HepG2 (cell line): ENCODE measurements around the gene NECAB2. TPM values are rescaled to one million over a fixed set of nuclear protein-coding genes. Genes with fewer than 3 reads are reported as not detected.

Source experiments
- AGO2 ChIP-seq: fragments of 200-400 bp; formaldehyde crosslinking; optimal IDR thresholded peaks from 2 replicates; pipeline ENCODE3; 2017; ENCODE audit warnings: mild to moderate bottlenecking, low read depth, low read length, moderate library complexity
- AHDC1 ChIP-seq: sonication (generic); formaldehyde crosslinking; IDR thresholded peaks from 2 replicates; pipeline ENCODE4 v1.5.1; 2020; ENCODE audit warnings: mild to moderate bottlenecking, missing genetic modification reagents, borderline replicate concordance
- FOSL2 ChIP-seq: sonication (generic); formaldehyde crosslinking; IDR thresholded peaks from 2 replicates; pipeline ENCODE4 v1.4.0; 2020; ENCODE audit warnings: missing genetic modification reagents
- HNF4G ChIP-seq, 2 experiments: sonication (generic) in 1 of 2; formaldehyde crosslinking in 1 of 2; IDR thresholded peaks; 2 replicates each; pipeline versions ENCODE4 v1.4.0 to v1.6.1; 2011 to 2020; ENCODE audit warnings: borderline replicate concordance in 2 of 2, low read depth in 2 of 2, mild to moderate bottlenecking in 2 of 2, low read length in 1 of 2, missing genetic modification reagents in 1 of 2, moderate library complexity in 1 of 2
- JUN ChIP-seq: sonication (generic); formaldehyde crosslinking; IDR thresholded peaks from 2 replicates; pipeline ENCODE4 v1.4.0; 2020; ENCODE audit warnings: mild to moderate bottlenecking, missing genetic modification reagents
- MLX ChIP-seq: IDR thresholded peaks from 2 replicates; pipeline ENCODE4 v1.6.1; 2016
- RXRB ChIP-seq: IDR thresholded peaks from 2 replicates; pipeline ENCODE4 v1.6.1; 2016; ENCODE audit warnings: borderline replicate concordance, missing genetic modification reagents, missing compliant biosample characterization
- SAP130 ChIP-seq: IDR thresholded peaks from 2 replicates; pipeline ENCODE4 v1.6.1; 2016; ENCODE audit warnings: low read depth
- SOX13 ChIP-seq, 3 experiments: fragments of 450-650 bp in 1 of 3; sonication (generic) in 1 of 3; formaldehyde crosslinking in 1 of 3; IDR thresholded peaks in 2 of 3; conservative IDR thresholded peaks in 1 of 3; 2 replicates each; pipeline versions ENCODE4 v1.5.0 to v1.6.1; 2016 to 2020; ENCODE audit warnings: antibody characterized with exemption in 1 of 3, mild to moderate bottlenecking in 1 of 3, missing compliant biosample characterization in 1 of 3, missing genetic modification reagents in 1 of 3, moderate library complexity in 1 of 3
- ZFP91 ChIP-seq: sonication (generic); formaldehyde crosslinking; IDR thresholded peaks from 2 replicates; pipeline ENCODE4 v1.9.0; 2022; ENCODE audit warnings: missing genetic modification reagents, mild to moderate bottlenecking, borderline replicate concordance
- polyA plus RNA-seq, 8 experiments: library from polyadenylated mRNA; depleted of rRNA in 3 of 8; stranded (reverse) in 7 of 8; unstranded in 1 of 8; fragments of >200 nt; fragmentation: Illumina TruSeq in 4 of 8; extraction: Trizol in 4 of 8; gene quantifications; 2 replicates each; pipeline versions ENCODE4 v1.2.1 to v1.2.3, GENCODE V29; 2011 to 2016; ENCODE audit warnings: low read depth in 4 of 8, missing spikeins in 1 of 8, mixed read lengths in 1 of 8; ENCODE audit not compliant: insufficient read depth in 1 of 8
- total RNA-seq, 5 experiments: library from RNA; depleted of rRNA; stranded (reverse); fragments of >200 nt; fragmentation: Illumina TruSeq; extraction: Trizol; gene quantifications; 2 replicates each; pipeline ENCODE4 v1.2.3, GENCODE V29; 2016; ENCODE audit warnings: low read depth in 1 of 5
- TF ChIP-seq, protein P1 (sequence below): sonication (generic); formaldehyde crosslinking; IDR thresholded peaks from 2 replicates; pipeline ENCODE4 v1.8.0; 2022; ENCODE audit warnings: mild to moderate bottlenecking, missing genetic modification reagents
- TF ChIP-seq, protein P2 (sequence below): sonication (generic); formaldehyde crosslinking; IDR thresholded peaks from 2 replicates; pipeline ENCODE4 v1.4.0; 2020; ENCODE audit warnings: low read depth, mild to moderate bottlenecking, missing genetic modification reagents
- TF ChIP-seq, protein P3 (sequence below): sonication (generic); formaldehyde crosslinking; IDR thresholded peaks from 2 replicates; pipeline ENCODE4 v1.4.0; 2020; ENCODE audit warnings: missing genetic modification reagents, mild to moderate bottlenecking, borderline replicate concordance
- TF ChIP-seq, protein P4 (sequence below): sonication (generic); IDR thresholded peaks from 2 replicates; pipeline ENCODE4 v1.6.1; 2016; ENCODE audit warnings: low read depth, borderline replicate concordance

Gene NECAB2
- total and polyA plus RNA-seq, 2 of the 13 experiments (the other 11 are each of a cell fraction or from before 2014, with no cell fraction given): 0.21 to 0.49 TPM

GRCh38 chr16:83945587-83945986 lies 22.5 kb upstream of the NECAB2 start (continued):
- TF ChIP-seq, protein P1, sequence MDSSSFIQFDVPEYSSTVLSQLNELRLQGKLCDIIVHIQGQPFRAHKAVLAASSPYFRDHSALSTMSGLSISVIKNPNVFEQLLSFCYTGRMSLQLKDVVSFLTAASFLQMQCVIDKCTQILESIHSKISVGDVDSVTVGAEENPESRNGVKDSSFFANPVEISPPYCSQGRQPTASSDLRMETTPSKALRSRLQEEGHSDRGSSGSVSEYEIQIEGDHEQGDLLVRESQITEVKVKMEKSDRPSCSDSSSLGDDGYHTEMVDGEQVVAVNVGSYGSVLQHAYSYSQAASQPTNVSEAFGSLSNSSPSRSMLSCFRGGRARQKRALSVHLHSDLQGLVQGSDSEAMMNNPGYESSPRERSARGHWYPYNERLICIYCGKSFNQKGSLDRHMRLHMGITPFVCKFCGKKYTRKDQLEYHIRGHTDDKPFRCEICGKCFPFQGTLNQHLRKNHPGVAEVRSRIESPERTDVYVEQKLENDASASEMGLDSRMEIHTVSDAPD (CRISPR knock-in tag): no peak
- no peak for TF ChIP-seq SOX13 (IDR thresholded peaks at IDR 0.05)
- 0 out of 4 replicates have a peak, but pooled peaks of 1 of the 2 experiments have one; percentile 24 for TF ChIP-seq SOX13 (CRISPR knock-in tag; conservative IDR thresholded peaks at IDR 0.05 in 1 of 2, IDR thresholded peaks at IDR 0.05 in 1 of 2)
- TF ChIP-seq SAP130 (CRISPR knock-in tag): peak; percentile 45
- no peak for TF ChIP-seq AGO2
- TF ChIP-seq, protein P2, sequence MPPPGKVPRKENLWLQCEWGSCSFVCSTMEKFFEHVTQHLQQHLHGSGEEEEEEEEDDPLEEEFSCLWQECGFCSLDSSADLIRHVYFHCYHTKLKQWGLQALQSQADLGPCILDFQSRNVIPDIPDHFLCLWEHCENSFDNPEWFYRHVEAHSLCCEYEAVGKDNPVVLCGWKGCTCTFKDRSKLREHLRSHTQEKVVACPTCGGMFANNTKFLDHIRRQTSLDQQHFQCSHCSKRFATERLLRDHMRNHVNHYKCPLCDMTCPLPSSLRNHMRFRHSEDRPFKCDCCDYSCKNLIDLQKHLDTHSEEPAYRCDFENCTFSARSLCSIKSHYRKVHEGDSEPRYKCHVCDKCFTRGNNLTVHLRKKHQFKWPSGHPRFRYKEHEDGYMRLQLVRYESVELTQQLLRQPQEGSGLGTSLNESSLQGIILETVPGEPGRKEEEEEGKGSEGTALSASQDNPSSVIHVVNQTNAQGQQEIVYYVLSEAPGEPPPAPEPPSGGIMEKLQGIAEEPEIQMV: no peak
- TF ChIP-seq JUN (CRISPR knock-in tag): no peak
- peak; percentile 39; the same call in 1 of the 2 replicates for TF ChIP-seq RXRB (CRISPR knock-in tag)
- TF ChIP-seq, protein P3, sequence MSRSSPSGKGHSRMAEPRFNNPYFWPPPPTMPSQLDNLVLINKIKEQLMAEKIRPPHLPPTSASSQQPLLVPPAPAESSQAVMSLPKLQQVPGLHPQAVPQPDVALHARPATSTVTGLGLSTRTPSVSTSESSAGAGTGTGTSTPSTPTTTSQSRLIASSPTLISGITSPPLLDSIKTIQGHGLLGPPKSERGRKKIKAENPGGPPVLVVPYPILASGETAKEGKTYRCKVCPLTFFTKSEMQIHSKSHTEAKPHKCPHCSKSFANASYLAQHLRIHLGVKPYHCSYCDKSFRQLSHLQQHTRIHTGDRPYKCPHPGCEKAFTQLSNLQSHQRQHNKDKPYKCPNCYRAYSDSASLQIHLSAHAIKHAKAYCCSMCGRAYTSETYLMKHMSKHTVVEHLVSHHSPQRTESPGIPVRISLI (CRISPR knock-in tag): 0 out of 2 replicates have a peak, but pooled peaks have one; percentile 22
- TF ChIP-seq HNF4G (IDR thresholded peaks at IDR 0.05; ENCODE audit: borderline replicate concordance, low read depth, low read length): peak; percentile 36; the same call in 1 of the 2 replicates
- TF ChIP-seq HNF4G (CRISPR knock-in tag; IDR thresholded peaks at IDR 0.05; ENCODE audit: borderline replicate concordance, low read depth): no peak
- TF ChIP-seq ZFP91: no peak
- TF ChIP-seq, protein P4, sequence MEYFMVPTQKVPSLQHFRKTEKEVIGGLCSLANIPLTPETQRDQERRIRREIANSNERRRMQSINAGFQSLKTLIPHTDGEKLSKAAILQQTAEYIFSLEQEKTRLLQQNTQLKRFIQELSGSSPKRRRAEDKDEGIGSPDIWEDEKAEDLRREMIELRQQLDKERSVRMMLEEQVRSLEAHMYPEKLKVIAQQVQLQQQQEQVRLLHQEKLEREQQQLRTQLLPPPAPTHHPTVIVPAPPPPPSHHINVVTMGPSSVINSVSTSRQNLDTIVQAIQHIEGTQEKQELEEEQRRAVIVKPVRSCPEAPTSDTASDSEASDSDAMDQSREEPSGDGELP: peak; percentile 16; the same call in 1 of the 2 replicates
- TF ChIP-seq AHDC1 (CRISPR knock-in tag): 0 out of 2 replicates have a peak, but pooled peaks have one; percentile 31
- TF ChIP-seq FOSL2 (CRISPR knock-in tag): peak; percentile 43
- TF ChIP-seq MLX (CRISPR knock-in tag): no peak
